H1 (cell line): Measurements from ENCODE around the gene KCNQ1. TPM values are rescaled to one million over a fixed set of nuclear protein-coding genes. Genes with fewer than 3 reads are reported as not detected.
A peak's percentile ranks its signal among the peaks of the same experiment; 100 is the strongest.

Experiments used
- CTCF ChIA-PET: fragments of 300-600 bp; sonication (Branson Sonifier 250); formaldehyde crosslinking; loops from one replicate; lab custom pipeline; 2021; ENCODE audit not compliant: partially characterized antibody; lab: Charles Lee
- POLR2A ChIA-PET: fragments of 300-600 bp; sonication (Branson Sonifier 250); formaldehyde crosslinking; loops from one replicate; lab custom pipeline; 2021; ENCODE audit warnings: inconsistent platforms; ENCODE audit not compliant: partially characterized antibody; lab: Charles Lee
- DNase-seq, 2 experiments: peaks; one replicate each; pipeline versions ENCODE4 v3.0.0 to v3.0.0-alpha.2; 2010 to 2022; ENCODE audit warnings: low spot score in 2 of 2, low read depth in 1 of 2, mixed read lengths in 1 of 2
- FAIRE-seq: peaks from 2 replicates; lab custom pipeline; 2011; peaks lifted over from hg19 to GRCh38; lab: Jason Lieb, UNC
- H2AFZ ChIP-seq: 2 replicates; pipeline ENCODE4 v1.8.1; 2012; ENCODE audit warnings: low read length, inconsistent platforms
- H2AK5ac ChIP-seq: 2 replicates; pipeline ENCODE4 v1.6.1; 2013; ENCODE audit warnings: low read depth, low read length
- H2BK120ac ChIP-seq: replicated peaks from 2 replicates; pipeline ENCODE3; 2013; ENCODE audit warnings: low read depth, low read length, inconsistent platforms
- H2BK12ac ChIP-seq: 2 replicates; pipeline ENCODE4 v1.6.1; 2013; ENCODE audit warnings: low read depth, low read length
- H2BK15ac ChIP-seq: 2 replicates; pipeline ENCODE4 v1.6.1; 2013; ENCODE audit warnings: low read length
- H2BK20ac ChIP-seq: 2 replicates; pipeline ENCODE4 v1.6.1; 2013; ENCODE audit warnings: low read length
- H2BK5ac ChIP-seq: 2 replicates; pipeline ENCODE4 v1.6.1; 2013; ENCODE audit warnings: low read depth, low read length
- H3K14ac ChIP-seq: 2 replicates; pipeline ENCODE4 v1.6.1; 2013; ENCODE audit warnings: inconsistent platforms; ENCODE audit not compliant: insufficient read length
- H3K18ac ChIP-seq: 2 replicates; pipeline ENCODE4 v1.6.1; 2013; ENCODE audit warnings: low read length; ENCODE audit errors: extremely low read depth
- H3K23ac ChIP-seq: 2 replicates; pipeline ENCODE4 v1.6.1; 2013; ENCODE audit warnings: inconsistent platforms; ENCODE audit not compliant: insufficient read length
- H3K23me2 ChIP-seq: 2 replicates; pipeline ENCODE4 v1.6.1; 2013; ENCODE audit warnings: low read depth, low read length
- H3K27ac ChIP-seq: 2 replicates; pipeline ENCODE4 v1.6.1; 2011; ENCODE audit warnings: low read depth, low read length, inconsistent platforms
- H3K27me3 ChIP-seq, 4 experiments: replicated peaks in 1 of 4; 1 replicate in 1 of 4; 2 replicates in 3 of 4; pipeline versions ENCODE4 v1.6.1 to v1.8.1; 2011 to 2013; ENCODE audit warnings: low read length in 3 of 4, mild to moderate bottlenecking in 3 of 4, inconsistent platforms in 2 of 4, mixed read lengths in 2 of 4, moderate library complexity in 1 of 4; ENCODE audit not compliant: control insufficient read depth in 3 of 4, insufficient read depth in 3 of 4; ENCODE audit errors: extremely low read depth in 1 of 4
- H3K36me3 ChIP-seq, 4 experiments: 2 replicates each; pipeline versions ENCODE4 v1.6.1 to v1.8.1; 2011 to 2013; ENCODE audit warnings: mild to moderate bottlenecking in 4 of 4, low read length in 3 of 4, moderate library complexity in 2 of 4, control low read depth in 1 of 4, inconsistent platforms in 1 of 4; ENCODE audit not compliant: insufficient read depth in 4 of 4, control insufficient read depth in 2 of 4
- H3K4ac ChIP-seq: replicated peaks from 2 replicates; pipeline ENCODE3; 2013; ENCODE audit warnings: low read length, low read depth, mixed read lengths, inconsistent platforms; ENCODE audit not compliant: insufficient read length
- H3K4me1 ChIP-seq, 4 experiments: replicated peaks in 1 of 4; 1 replicate in 1 of 4; 2 replicates in 3 of 4; pipeline versions ENCODE4 v1.6.1 to v1.8.1; 2011 to 2013; ENCODE audit warnings: low read length in 3 of 4, inconsistent platforms in 2 of 4, mixed read lengths in 1 of 4; ENCODE audit not compliant: insufficient read depth in 4 of 4, control insufficient read depth in 3 of 4
- H3K4me2 ChIP-seq, 2 experiments: 2 replicates each; pipeline versions ENCODE4 v1.6.1 to v1.8.1; 2011 to 2013; ENCODE audit warnings: low read depth in 2 of 2, low read length in 2 of 2, control low read depth in 1 of 2, inconsistent platforms in 1 of 2, mild to moderate bottlenecking in 1 of 2; ENCODE audit not compliant: insufficient read depth in 1 of 2
- H3K4me3 ChIP-seq, 4 experiments: fragments of 200-600, 300-600 bp in 1 of 4; sonication (generic), shearing (Covaris generic), sonication (Bioruptor Twin) in 1 of 4; 2 replicates each; pipeline versions ENCODE4 v1.5.1 to v1.8.1; 2011 to 2016; ENCODE audit warnings: low read length in 4 of 4, low read depth in 3 of 4, control low read depth in 2 of 4, inconsistent platforms in 2 of 4, mild to moderate bottlenecking in 2 of 4, mixed read lengths in 1 of 4, moderate library complexity in 1 of 4; ENCODE audit not compliant: insufficient read depth in 2 of 4; ENCODE audit errors: extremely low read depth in 1 of 4
- H3K56ac ChIP-seq: replicated peaks from 2 replicates; pipeline ENCODE3; 2013; ENCODE audit warnings: low read depth, mild to moderate bottlenecking, mixed read lengths, low read length, inconsistent platforms; ENCODE audit not compliant: insufficient read length
- H3K79me1 ChIP-seq: 2 replicates; pipeline ENCODE4 v1.6.1; 2013; ENCODE audit warnings: low read depth, low read length, control low read depth
- H3K79me2 ChIP-seq, 2 experiments: 2 replicates each; pipeline versions ENCODE4 v1.6.1 to v1.8.1; 2012 to 2013; ENCODE audit warnings: low read length in 2 of 2, mild to moderate bottlenecking in 2 of 2, inconsistent platforms in 1 of 2; ENCODE audit not compliant: insufficient read depth in 2 of 2, control insufficient read depth in 1 of 2
- H3K9ac ChIP-seq, 4 experiments: replicated peaks in 1 of 4; 1 replicate in 1 of 4; 2 replicates in 3 of 4; pipeline versions ENCODE4 v1.6.1 to v1.8.1; 2011 to 2013; ENCODE audit warnings: low read depth in 3 of 4, low read length in 3 of 4, control low read depth in 2 of 4, mild to moderate bottlenecking in 2 of 4, moderate library complexity in 2 of 4, inconsistent platforms in 1 of 4; ENCODE audit errors: extremely low read depth in 1 of 4
- H3K9me3 ChIP-seq, 2 experiments: 2 replicates each; pipeline versions ENCODE4 v1.6.1 to v1.8.1; 2012 to 2013; ENCODE audit warnings: mild to moderate bottlenecking in 2 of 2, moderate library complexity in 2 of 2, control low read depth in 1 of 2, inconsistent platforms in 1 of 2, low read depth in 1 of 2, low read length in 1 of 2, mixed read lengths in 1 of 2; ENCODE audit not compliant: insufficient read depth in 2 of 2
- H4K20me1 ChIP-seq, 2 experiments: replicated peaks in 1 of 2; 2 replicates each; pipeline versions ENCODE3 to v1.8.1; 2011 to 2013; ENCODE audit warnings: inconsistent platforms in 2 of 2, low read length in 2 of 2, mild to moderate bottlenecking in 1 of 2; ENCODE audit not compliant: insufficient read depth in 2 of 2, control insufficient read depth in 1 of 2
- H4K5ac ChIP-seq: 2 replicates; pipeline ENCODE4 v1.6.1; 2013; ENCODE audit warnings: low read length, low read depth, mixed read lengths, inconsistent platforms; ENCODE audit not compliant: insufficient read length
- H4K8ac ChIP-seq: 2 replicates; pipeline ENCODE4 v1.8.0; 2013; ENCODE audit warnings: mild to moderate bottlenecking, moderate library complexity, low read length, inconsistent platforms; ENCODE audit not compliant: insufficient read depth; ENCODE audit errors: extremely low read depth
- H4K91ac ChIP-seq: replicated peaks from 2 replicates; pipeline ENCODE3; 2013; ENCODE audit warnings: low read length, mixed read lengths, inconsistent platforms; ENCODE audit not compliant: insufficient read length
- CHD1 ChIP-seq: IDR thresholded peaks from 2 replicates; pipeline ENCODE4 v1.6.1; 2012; ENCODE audit warnings: low read depth, low read length, improper control_type of control experiment
- CREB1 ChIP-seq: IDR thresholded peaks from 2 replicates; pipeline ENCODE4 v1.6.1; 2012; ENCODE audit warnings: inconsistent platforms
- FOSL1 ChIP-seq: IDR thresholded peaks from 2 replicates; pipeline ENCODE4 v1.6.1; 2011; ENCODE audit warnings: mild to moderate bottlenecking, low read depth, low read length, moderate library complexity; ENCODE audit not compliant: insufficient read depth
- MAFK ChIP-seq: IDR thresholded peaks from 2 replicates; pipeline ENCODE4 v1.6.1; 2012; ENCODE audit warnings: low read depth, mild to moderate bottlenecking, improper control_type of control experiment, low read length
- NANOG ChIP-seq: IDR thresholded peaks from 2 replicates; pipeline ENCODE4 v1.6.1; 2011; ENCODE audit warnings: low read length, low read depth, mild to moderate bottlenecking, inconsistent platforms; ENCODE audit not compliant: insufficient read depth, poor library complexity, severe bottlenecking
- NRF1 ChIP-seq: IDR thresholded peaks from 2 replicates; pipeline ENCODE4 v1.6.1; 2011; ENCODE audit warnings: mild to moderate bottlenecking, low read depth, low read length, improper control_type of control experiment
- PHF8 ChIP-seq: fragments of 200-600 bp; sonication (generic); conservative IDR thresholded peaks from 2 replicates; pipeline ENCODE4 v1.7.1; 2012; ENCODE audit warnings: low read depth, mild to moderate bottlenecking, inconsistent platforms, low read length, moderate library complexity
- POLR2AphosphoS5 ChIP-seq: IDR thresholded peaks from 2 replicates; pipeline ENCODE4 v1.6.1; 2011; ENCODE audit warnings: low read depth, low read length
- RNF2 ChIP-seq: fragments of 200-900, 300-1000 bp; sonication (generic); IDR thresholded peaks from 2 replicates; pipeline ENCODE4 v1.7.1; 2016; ENCODE audit warnings: borderline replicate concordance, low read depth, mild to moderate bottlenecking, antibody characterized with exemption, low read length; ENCODE audit not compliant: poor library complexity, severe bottlenecking; ENCODE audit errors: missing control alignments
- SIX5 ChIP-seq: IDR thresholded peaks from 2 replicates; pipeline ENCODE4 v1.6.1; 2011; ENCODE audit warnings: mild to moderate bottlenecking, low read depth, low read length
- WGBS, 2 experiments: shearing (Covaris generic) in 1 of 2; methylation state at CpG; one replicate each; pipeline versions ENCODE4 v1.1.6 to v1.1.7; 2013 to 2015; ENCODE audit warnings: low lambda C conversion rate in 2 of 2, mixed read lengths in 2 of 2, inconsistent platforms in 1 of 2, low coverage in 1 of 2, missing lambda C conversion rate in 1 of 2; ENCODE audit not compliant: insufficient replicate concordance in 2 of 2, insufficient coverage in 1 of 2, insufficient read length in 1 of 2; ENCODE audit errors: extremely low coverage in 1 of 2, missing lambda C conversion rate in 1 of 2; 5-methylcytosine and 5-hydroxymethylcytosine counted together
- polyA plus RNA-seq, 7 experiments: library from polyadenylated mRNA; depleted of rRNA in 3 of 7; stranded (reverse) in 5 of 7; unstranded in 2 of 7; fragments of >200 nt in 5 of 7; fragments of 200-250 nt in 2 of 7; gene quantifications; 1 replicate in 5 of 7; 2 replicates in 1 of 7; 4 replicates in 1 of 7; pipeline versions ENCODE4 v1.2.1 to v1.2.3, GENCODE V29; 2011 to 2013; ENCODE audit warnings: missing spikeins in 2 of 7, mixed read lengths in 2 of 7
- total RNA-seq: library from RNA; stranded (reverse); fragmentation: NEBNext Ultra II Directional; extraction: Animal tissue kit (Norgen Biotek cat#: 25700); gene quantifications from 2 replicates; pipeline ENCODE4 v1.2.1, GENCODE V29; 2021
- TF ChIP-seq, protein P1 (sequence below): IDR thresholded peaks from 2 replicates; pipeline ENCODE4 v1.6.1; 2012; ENCODE audit warnings: inconsistent platforms

KCNQ1 gene
- total and polyA plus RNA-seq, 2 of the 8 experiments (the other 6 are each of a cell fraction or from before 2014, with no cell fraction given), result 1.9 to 2.0 TPM

DNA sequence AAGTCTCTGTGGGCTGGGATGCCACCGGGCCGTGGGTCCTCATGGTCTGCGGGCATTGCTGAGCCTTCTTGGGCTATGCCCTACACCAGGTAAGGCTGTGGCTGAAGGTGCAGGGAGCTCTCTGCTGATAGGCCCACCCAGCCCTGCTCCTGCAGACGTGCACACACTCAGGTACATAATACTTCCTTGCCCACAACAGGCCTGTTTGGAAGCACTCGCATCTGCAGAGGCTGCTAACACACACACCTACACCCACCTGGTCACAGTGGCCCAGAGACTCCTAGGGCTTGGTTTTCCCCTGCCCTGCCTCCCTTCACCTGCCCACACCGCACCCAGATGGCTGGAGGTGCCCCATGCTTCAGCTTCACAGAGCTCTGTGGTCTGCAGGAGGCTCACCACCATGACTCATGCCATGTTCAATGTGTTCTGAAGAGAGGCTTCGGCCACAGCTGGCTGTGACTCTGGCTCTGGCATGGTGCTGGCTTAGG lies 327.8 kb downstream of the KCNQ1 start:
- Histone ChIP-seq H3K4me2 (no peak overlapping the region), H3K27ac (no peak overlapping the region)
- DNase-seq, result no peak

More for the DNA sequence above, 327.8 kb downstream of the KCNQ1 start:
- no peak overlapping the region for H4K8ac ChIP-seq
- 88% methylated on average over 7 of the region's 7 CpGs; no CpG with 5 or more reads in 1 of the 2 experiments for WGBS, 2 experiments
- H3K36me3 ChIP-seq, result no peaks in the 10 kb centered on the region
- no peak overlapping the region for H2AFZ ChIP-seq
- H3K23me2 ChIP-seq, result no peaks in the 10 kb centered on the region
- POLR2A ChIA-PET, result no interaction called here
- peaks cover 7 to 49% (median 31%) of the 10 kb centered on the region in 4 experiments for H3K27me3 ChIP-seq
- no peak overlapping the region for H3K4me3 ChIP-seq
- H4K20me1 ChIP-seq, result no peaks in the 10 kb centered on the region
- H2BK20ac ChIP-seq, result no peak overlapping the region
- no peak overlapping the region for H2BK120ac ChIP-seq
- H3K18ac ChIP-seq, result no peak overlapping the region
- no peak for FAIRE-seq
- CTCF ChIA-PET, result interaction anchor here (0.9 kb wide), 1 partner anchor 57 kb away, joined by 3 read pairs; no protein-coding TSS in a partner anchor
- peaks cover 0 to 6% (median 2%) of the 10 kb centered on the region in 4 experiments; a peak in 2 of 7 replicates for H3K4me1 ChIP-seq
- H2BK15ac ChIP-seq, result peak overlapping the region; percentile 81; the same call in 1 of the 2 replicates
- H3K23ac ChIP-seq, result no peak overlapping the region
- no peaks in the 10 kb centered on the region for H3K79me2 ChIP-seq
- H3K9me3 ChIP-seq, result no peaks in the 10 kb centered on the region
- H2BK12ac ChIP-seq, result no peak overlapping the region
- H3K14ac ChIP-seq, result no peak overlapping the region
- no peak overlapping the region for H2AK5ac ChIP-seq
- no peaks in the 10 kb centered on the region for H3K79me1 ChIP-seq
- H3K4ac ChIP-seq, result no peak overlapping the region
- H4K91ac ChIP-seq, result no peak overlapping the region
- H2BK5ac ChIP-seq, result no peak overlapping the region
- H3K9ac ChIP-seq, result no peak overlapping the region
- H4K5ac ChIP-seq, result no peak overlapping the region
- no peak overlapping the region for H3K56ac ChIP-seq
- no peak for TF ChIP-seq PHF8
- TF ChIP-seq, protein P1, sequence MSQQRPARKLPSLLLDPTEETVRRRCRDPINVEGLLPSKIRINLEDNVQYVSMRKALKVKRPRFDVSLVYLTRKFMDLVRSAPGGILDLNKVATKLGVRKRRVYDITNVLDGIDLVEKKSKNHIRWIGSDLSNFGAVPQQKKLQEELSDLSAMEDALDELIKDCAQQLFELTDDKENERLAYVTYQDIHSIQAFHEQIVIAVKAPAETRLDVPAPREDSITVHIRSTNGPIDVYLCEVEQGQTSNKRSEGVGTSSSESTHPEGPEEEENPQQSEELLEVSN, result no peak
- TF ChIP-seq MAFK, result no peak
- TF ChIP-seq FOSL1, result no peak
- TF ChIP-seq NANOG, result no peak
- TF ChIP-seq NRF1, result no peak
- no peak for TF ChIP-seq CREB1
- no peak for TF ChIP-seq SIX5
- TF ChIP-seq RNF2, result no peak
- no peak for TF ChIP-seq CHD1
- TF ChIP-seq POLR2AphosphoS5, result no peak
